Measurements from ENCODE around the gene BBS2. TPM values are rescaled to one million over a fixed set of nuclear protein-coding genes. Genes with fewer than 3 reads are reported as not detected.

Gene BBS2
- total and polyA plus RNA-seq, 2 experiments from 2014 or later = 13.7 to 25.2 TPM

GRCh38 chr16:56539656-56540055, 19.8 kb upstream of the BBS2 start:
- H4K20me1 ChIP-seq (replicated peaks; ENCODE audit: insufficient read depth) = no peaks in the 10 kb centered on the region
- no peak overlapping the region for H3K4me3 ChIP-seq
- TF ChIP-seq STAT1 (IDR thresholded peaks at IDR 0.05; ENCODE audit: unreplicated experiment) (no peak), ZNF114 (CRISPR knock-in tag; IDR thresholded peaks at IDR 0.05) (no peak), ZNF331 (CRISPR knock-in tag; IDR thresholded peaks at IDR 0.05; ENCODE audit: low read depth) (no peak), CTCF (conservative IDR thresholded peaks at IDR 0.05; ENCODE audit: low read depth in 2 of 2) (no peak), NANOG (IDR thresholded peaks at IDR 0.05; ENCODE audit: borderline replicate concordance) (no peak), POLR2AphosphoS5 (IDR thresholded peaks at IDR 0.05; ENCODE audit: low read depth) (no peak), EZH2 (IDR thresholded peaks at IDR 0.05; ENCODE audit: low read depth, unreplicated experiment) (no peak), REST (IDR thresholded peaks at IDR 0.05; ENCODE audit: unreplicated experiment) (no peak), EZH2phosphoT487 (IDR thresholded peaks at IDR 0.05; ENCODE audit: unreplicated experiment) (no peak), ETS1 (IDR thresholded peaks at IDR 0.05) (no peak), ZNF462 (CRISPR knock-in tag; IDR thresholded peaks at IDR 0.05) (no peak), JUNB (IDR thresholded peaks at IDR 0.05; ENCODE audit: unreplicated experiment) (no peak), CREB1 (CRISPR knock-in tag; IDR thresholded peaks at IDR 0.05; ENCODE audit: low read depth) (no peak)
- no peaks in the 10 kb centered on the region for H3K4me1 ChIP-seq (ENCODE audit: insufficient read depth)
- no peaks in the 10 kb centered on the region for H3K27me3 ChIP-seq (ENCODE audit: insufficient read depth)
- H3K9me2 ChIP-seq (ENCODE audit: insufficient read depth) = no peaks in the 10 kb centered on the region
- no peaks in the 10 kb centered on the region for H3K36me3 ChIP-seq (ENCODE audit: insufficient read depth)
- ATAC-seq (no peak), DNase-seq (ENCODE audit: low spot score) (no peak)
- no peak overlapping the region for H3K27ac ChIP-seq (ENCODE audit: low read depth)
- no peak overlapping the region for H2AFZ ChIP-seq
- Mint-ChIP-seq H3K4me3 (no peak overlapping the region), H3K27ac (no peak overlapping the region), H3K36me3 (ENCODE audit: low read depth) (no peaks in the 10 kb centered on the region), H3K4me1 (peaks cover 6% of the 10 kb centered on the region; the same call in 2 of the 3 replicates), H3K9me3 (peaks cover 3% of the 10 kb centered on the region; the same call in 2 of the 3 replicates), H3K27me3 (ENCODE audit: insufficient read depth, low read depth, poor library complexity) (peaks cover 4% of the 10 kb centered on the region)
- no peaks in the 10 kb centered on the region for H3F3A ChIP-seq (replicated peaks; ENCODE audit: low read depth)
- no peaks in the 10 kb centered on the region for H3K79me2 ChIP-seq (replicated peaks; ENCODE audit: insufficient read depth)
- no peak overlapping the region for H3K4me2 ChIP-seq
